A673 (cell line): ENCODE data around the gene NLRP14.

Experiments used
- EZH2 ChIP-seq: fragments of 200-600 bp; sonication (generic); IDR thresholded peaks from 2 replicates; pipeline ENCODE4 v1.6.1; 2017; ENCODE audit warnings: borderline replicate concordance, low read depth, mild to moderate bottlenecking, mixed read lengths, antibody characterized with exemption, low read length; ENCODE audit not compliant: poor library complexity, severe bottlenecking
- TF ChIP-seq, protein P1 (sequence below): fragments of 300-800, 200-600 bp; sonication (generic); conservative IDR thresholded peaks from 2 replicates; pipeline ENCODE4 v1.5.1; 2017; ENCODE audit warnings: low read depth, mild to moderate bottlenecking, antibody characterized with exemption, low read length, moderate library complexity, mixed read lengths

DNA sequence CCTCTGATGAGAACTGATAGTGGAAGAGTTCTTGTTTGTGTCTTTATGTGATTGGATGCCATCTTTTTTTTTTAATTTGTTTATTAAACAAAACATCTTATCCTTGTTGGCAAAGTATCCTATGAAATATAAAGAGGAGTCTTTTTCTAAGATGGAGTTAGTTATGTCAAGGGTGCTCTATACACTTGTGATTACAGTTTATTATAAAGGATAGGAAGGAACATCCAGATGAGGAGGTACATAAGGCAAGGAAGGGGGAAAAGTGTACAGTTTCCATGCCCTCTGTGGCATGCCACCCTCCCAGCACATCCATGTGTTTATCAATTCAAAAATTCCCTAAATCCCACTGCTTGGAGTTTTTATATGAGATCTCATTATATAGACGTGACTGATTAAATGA, 61.2 kb downstream of the NLRP14 start:
- TF ChIP-seq, protein P1, sequence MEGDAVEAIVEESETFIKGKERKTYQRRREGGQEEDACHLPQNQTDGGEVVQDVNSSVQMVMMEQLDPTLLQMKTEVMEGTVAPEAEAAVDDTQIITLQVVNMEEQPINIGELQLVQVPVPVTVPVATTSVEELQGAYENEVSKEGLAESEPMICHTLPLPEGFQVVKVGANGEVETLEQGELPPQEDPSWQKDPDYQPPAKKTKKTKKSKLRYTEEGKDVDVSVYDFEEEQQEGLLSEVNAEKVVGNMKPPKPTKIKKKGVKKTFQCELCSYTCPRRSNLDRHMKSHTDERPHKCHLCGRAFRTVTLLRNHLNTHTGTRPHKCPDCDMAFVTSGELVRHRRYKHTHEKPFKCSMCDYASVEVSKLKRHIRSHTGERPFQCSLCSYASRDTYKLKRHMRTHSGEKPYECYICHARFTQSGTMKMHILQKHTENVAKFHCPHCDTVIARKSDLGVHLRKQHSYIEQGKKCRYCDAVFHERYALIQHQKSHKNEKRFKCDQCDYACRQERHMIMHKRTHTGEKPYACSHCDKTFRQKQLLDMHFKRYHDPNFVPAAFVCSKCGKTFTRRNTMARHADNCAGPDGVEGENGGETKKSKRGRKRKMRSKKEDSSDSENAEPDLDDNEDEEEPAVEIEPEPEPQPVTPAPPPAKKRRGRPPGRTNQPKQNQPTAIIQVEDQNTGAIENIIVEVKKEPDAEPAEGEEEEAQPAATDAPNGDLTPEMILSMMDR = no peak
- no peak for TF ChIP-seq EZH2
